Astrocyte (in vitro differentiated cells and primary cell): Measurements from ENCODE around the gene XYLT1. TPM values are rescaled to one million over a fixed set of nuclear protein-coding genes. Genes with fewer than 3 reads are reported as not detected.

Source experiments
- DNase-seq: peaks from one replicate; pipeline ENCODE4 v3.0.0-alpha.2; 2010; ENCODE audit warnings: low read depth
- FAIRE-seq: peaks from 2 replicates; lab custom pipeline; 2011; peaks lifted over from hg19 to GRCh38; lab: Jason Lieb, UNC
- H2AFZ ChIP-seq: 2 replicates; pipeline ENCODE4 v1.6.0; 2012; ENCODE audit warnings: low read depth, low read length, inconsistent platforms
- H3K27ac ChIP-seq: 2 replicates; pipeline ENCODE4 v1.5.1; 2011; ENCODE audit warnings: low read depth, low read length, inconsistent platforms
- H3K27me3 ChIP-seq: 2 replicates; pipeline ENCODE4 v1.6.0; 2011; ENCODE audit warnings: low read length, inconsistent platforms; ENCODE audit not compliant: insufficient read depth
- H3K36me3 ChIP-seq: 2 replicates; pipeline ENCODE4 v1.5.1; 2011; ENCODE audit warnings: low read length, inconsistent platforms; ENCODE audit not compliant: insufficient read depth
- H3K4me1 ChIP-seq: 2 replicates; pipeline ENCODE4 v1.5.1; 2011; ENCODE audit warnings: low read length, inconsistent platforms; ENCODE audit not compliant: insufficient read depth
- H3K4me2 ChIP-seq: 2 replicates; pipeline ENCODE4 v1.6.0; 2012; ENCODE audit warnings: low read length, inconsistent platforms
- H3K4me3 ChIP-seq: 2 replicates; pipeline ENCODE4 v1.5.1; 2011; ENCODE audit warnings: low read depth, mild to moderate bottlenecking, low read length, inconsistent platforms; ENCODE audit not compliant: insufficient read depth
- H3K79me2 ChIP-seq: 2 replicates; pipeline ENCODE4 v1.6.0; 2012; ENCODE audit warnings: mild to moderate bottlenecking, low read length, inconsistent platforms; ENCODE audit not compliant: insufficient read depth
- H3K9ac ChIP-seq: 2 replicates; pipeline ENCODE4 v1.6.0; 2012; ENCODE audit warnings: mild to moderate bottlenecking, low read length, inconsistent platforms
- H3K9me3 ChIP-seq: 2 replicates; pipeline ENCODE4 v1.5.1; 2012; ENCODE audit warnings: low read depth, mild to moderate bottlenecking, low read length, inconsistent platforms; ENCODE audit not compliant: insufficient read depth
- H4K20me1 ChIP-seq: 2 replicates; pipeline ENCODE4 v1.6.0; 2012; ENCODE audit warnings: low read length, inconsistent platforms; ENCODE audit not compliant: insufficient read depth
- H3K27ac Mint-ChIP-seq: one replicate; pipeline ENCODE4 v1.8.0; 2021; ENCODE audit warnings: mild to moderate bottlenecking, mixed read lengths; ENCODE audit not compliant: unreplicated experiment
- H3K27me3 Mint-ChIP-seq: one replicate; pipeline ENCODE4 v1.8.0; 2021; ENCODE audit warnings: low read depth, mixed read lengths; ENCODE audit not compliant: unreplicated experiment
- H3K36me3 Mint-ChIP-seq: one replicate; pipeline ENCODE4 v1.8.0; 2021; ENCODE audit warnings: low read depth, mixed read lengths; ENCODE audit not compliant: unreplicated experiment
- H3K4me1 Mint-ChIP-seq: one replicate; pipeline ENCODE4 v1.8.0; 2021; ENCODE audit warnings: low read depth, mixed read lengths; ENCODE audit not compliant: unreplicated experiment
- H3K4me3 Mint-ChIP-seq: one replicate; pipeline ENCODE4 v1.8.0; 2021; ENCODE audit warnings: mild to moderate bottlenecking, moderate library complexity, mixed read lengths; ENCODE audit not compliant: unreplicated experiment
- H3K9me3 Mint-ChIP-seq: one replicate; pipeline ENCODE4 v1.8.0; 2021; ENCODE audit warnings: mild to moderate bottlenecking, mixed read lengths; ENCODE audit not compliant: unreplicated experiment
- EZH2 ChIP-seq: IDR thresholded peaks from 2 replicates; pipeline ENCODE4 v1.6.1; 2012; ENCODE audit warnings: mild to moderate bottlenecking, low read length, inconsistent platforms; ENCODE audit not compliant: insufficient read depth
- total RNA-seq: library from RNA; stranded (reverse); gene quantifications from 2 replicates; pipeline ENCODE4 v1.2.1, GENCODE V29; 2021
- TF ChIP-seq, protein P1 (sequence below): IDR thresholded peaks from 2 replicates; pipeline ENCODE4 v1.5.1; 2011; ENCODE audit warnings: low read depth, mild to moderate bottlenecking, inconsistent platforms, low read length, moderate library complexity; ENCODE audit not compliant: insufficient read depth

XYLT1 gene
- total RNA-seq, 1 donor from 2014 or later: 22.9 TPM

DNA sequence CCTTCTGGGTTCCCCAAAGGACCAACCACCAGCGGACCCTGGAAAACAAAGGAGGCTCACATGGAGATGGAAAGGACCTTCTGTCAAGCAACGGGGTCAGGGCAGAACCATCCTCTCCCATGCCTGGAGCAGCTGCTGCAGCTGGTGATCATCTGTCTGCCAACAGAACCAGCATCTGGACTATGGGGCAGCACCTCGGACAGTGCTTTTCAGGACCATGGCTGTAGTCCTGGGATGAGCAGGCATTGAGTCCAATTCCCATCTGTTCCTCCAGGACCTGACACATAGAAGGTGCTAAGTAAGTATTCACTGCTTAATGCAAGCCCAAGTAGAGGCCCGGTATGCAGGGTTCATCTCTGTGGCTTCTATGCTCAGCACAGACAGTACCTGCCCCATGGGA is 304.7 kb downstream of the XYLT1 start:
- H3K4me1 Mint-ChIP-seq: peaks cover 3% of the 10 kb centered on the region
- H3K9ac ChIP-seq: no peak overlapping the region
- no peaks in the 10 kb centered on the region for H3K27me3 ChIP-seq
- TF ChIP-seq, protein P1, sequence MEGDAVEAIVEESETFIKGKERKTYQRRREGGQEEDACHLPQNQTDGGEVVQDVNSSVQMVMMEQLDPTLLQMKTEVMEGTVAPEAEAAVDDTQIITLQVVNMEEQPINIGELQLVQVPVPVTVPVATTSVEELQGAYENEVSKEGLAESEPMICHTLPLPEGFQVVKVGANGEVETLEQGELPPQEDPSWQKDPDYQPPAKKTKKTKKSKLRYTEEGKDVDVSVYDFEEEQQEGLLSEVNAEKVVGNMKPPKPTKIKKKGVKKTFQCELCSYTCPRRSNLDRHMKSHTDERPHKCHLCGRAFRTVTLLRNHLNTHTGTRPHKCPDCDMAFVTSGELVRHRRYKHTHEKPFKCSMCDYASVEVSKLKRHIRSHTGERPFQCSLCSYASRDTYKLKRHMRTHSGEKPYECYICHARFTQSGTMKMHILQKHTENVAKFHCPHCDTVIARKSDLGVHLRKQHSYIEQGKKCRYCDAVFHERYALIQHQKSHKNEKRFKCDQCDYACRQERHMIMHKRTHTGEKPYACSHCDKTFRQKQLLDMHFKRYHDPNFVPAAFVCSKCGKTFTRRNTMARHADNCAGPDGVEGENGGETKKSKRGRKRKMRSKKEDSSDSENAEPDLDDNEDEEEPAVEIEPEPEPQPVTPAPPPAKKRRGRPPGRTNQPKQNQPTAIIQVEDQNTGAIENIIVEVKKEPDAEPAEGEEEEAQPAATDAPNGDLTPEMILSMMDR: no peak
- TF ChIP-seq EZH2: no peak
- no peak overlapping the region for H3K4me3 ChIP-seq
- no peak overlapping the region for H3K4me2 ChIP-seq
- H3K9me3 ChIP-seq: no peaks in the 10 kb centered on the region
- H2AFZ ChIP-seq: no peak overlapping the region
- no peak overlapping the region for H3K4me3 Mint-ChIP-seq
- H3K27me3 Mint-ChIP-seq: no peaks in the 10 kb centered on the region
- no peak for FAIRE-seq
- peaks cover 54% of the 10 kb centered on the region for H4K20me1 ChIP-seq
- no peak for DNase-seq
- H3K27ac Mint-ChIP-seq: no peak overlapping the region
- H3K4me1 ChIP-seq: peaks cover 5% of the 10 kb centered on the region
- H3K36me3 ChIP-seq: peaks cover 12% of the 10 kb centered on the region
- peaks cover 22% of the 10 kb centered on the region for H3K36me3 Mint-ChIP-seq
- no peaks in the 10 kb centered on the region for H3K79me2 ChIP-seq
- no peaks in the 10 kb centered on the region for H3K9me3 Mint-ChIP-seq
- H3K27ac ChIP-seq: no peak overlapping the region

- H3K9me3 ChIP-seq: no peaks in the 10 kb centered on the region
- H3K27me3 Mint-ChIP-seq: no peaks in the 10 kb centered on the region
- H3K9me3 Mint-ChIP-seq: peaks cover 2% of the 10 kb centered on the region
- peaks cover 9% of the 10 kb centered on the region for H3K36me3 ChIP-seq
- H3K36me3 Mint-ChIP-seq: peaks cover 23% of the 10 kb centered on the region
- no peaks in the 10 kb centered on the region for H3K27me3 ChIP-seq
- H3K4me1 Mint-ChIP-seq: peaks cover 6% of the 10 kb centered on the region
- H2AFZ ChIP-seq: no peak overlapping the region
- no peak overlapping the region for H3K4me3 Mint-ChIP-seq
- H3K4me2 ChIP-seq: no peak overlapping the region
- H3K27ac Mint-ChIP-seq: no peak overlapping the region
- FAIRE-seq: no peak
- H3K4me3 ChIP-seq: no peak overlapping the region
- no peak overlapping the region for H3K27ac ChIP-seq
- H3K79me2 ChIP-seq: no peaks in the 10 kb centered on the region
- H4K20me1 ChIP-seq: peaks cover 71% of the 10 kb centered on the region
- DNase-seq: no peak
- H3K9ac ChIP-seq: no peak overlapping the region
- TF ChIP-seq, protein P1: no peak
- no peak for TF ChIP-seq EZH2
- peaks cover 18% of the 10 kb centered on the region for H3K4me1 ChIP-seq
These were observed 308.2 kb downstream of the XYLT1 start for GRCh38 chr16:17162560-17162959.

DNA sequence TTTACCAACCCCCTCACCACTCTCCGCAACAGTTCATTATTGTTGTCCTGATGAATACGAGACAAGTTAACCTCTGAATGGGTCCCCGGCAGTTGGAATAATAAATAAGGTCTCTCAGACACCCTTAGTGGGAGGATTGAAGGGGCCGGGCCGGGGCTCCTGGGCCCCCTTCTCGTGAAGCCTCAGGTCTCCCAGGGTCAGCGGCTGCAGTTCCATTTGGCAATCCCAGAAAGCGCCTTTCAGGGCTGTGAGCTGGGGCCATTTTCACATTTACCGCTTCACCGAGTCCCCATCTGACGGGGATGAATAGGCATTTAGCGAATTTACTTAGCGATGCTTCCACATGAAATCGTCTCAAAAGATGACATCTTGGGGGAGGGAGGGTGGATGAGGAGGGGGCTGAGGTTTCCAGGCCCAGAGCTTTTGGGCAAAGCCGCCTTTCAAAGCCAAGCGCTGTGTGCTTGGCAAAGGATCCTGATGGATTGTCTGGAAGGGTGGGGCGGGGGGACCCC is 309.8 kb downstream of the XYLT1 start:
- Mint-ChIP-seq H3K4me3 (no peak overlapping the region), H3K27me3 (no peaks in the 10 kb centered on the region), H3K4me1 (peaks cover 6% of the 10 kb centered on the region), H3K36me3 (peaks cover 17% of the 10 kb centered on the region), H3K9me3 (peaks cover 2% of the 10 kb centered on the region), H3K27ac (no peak overlapping the region)
- Histone ChIP-seq H3K9me3 (no peaks in the 10 kb centered on the region), H3K9ac (no peak overlapping the region), H3K4me1 (peaks cover 18% of the 10 kb centered on the region), H3K4me3 (no peak overlapping the region), H3K4me2 (peak overlapping the region; percentile 62), H3K27me3 (no peaks in the 10 kb centered on the region), H3K79me2 (no peaks in the 10 kb centered on the region), H3K36me3 (peaks cover 13% of the 10 kb centered on the region), H4K20me1 (peaks cover 68% of the 10 kb centered on the region), H2AFZ (no peak overlapping the region), H3K27ac (no peak overlapping the region)
- FAIRE-seq: no peak
- no peak for DNase-seq
- no peak for TF ChIP-seq EZH2
- TF ChIP-seq, protein P1: no peak
